PFSK-1 (cell line): ENCODE results near the gene SLC12A3.

ENCODE experiments used
- REST ChIP-seq, 2 experiments: IDR thresholded peaks; 2 replicates each; pipeline versions ENCODE4 v1.6.1 to v1.8.0; 2011 to 2012; ENCODE audit warnings: low read depth in 2 of 2, low read length in 2 of 2, control low read depth in 1 of 2, inconsistent platforms in 1 of 2, mild to moderate bottlenecking in 1 of 2, moderate library complexity in 1 of 2; ENCODE audit not compliant: insufficient read depth in 1 of 2
- SIN3A ChIP-seq: IDR thresholded peaks from 2 replicates; pipeline ENCODE4 v1.6.1; 2012; ENCODE audit warnings: mild to moderate bottlenecking, low read length, moderate library complexity, borderline replicate concordance; ENCODE audit not compliant: insufficient read depth

GRCh38 chr16:56852968-56853367, 12.0 kb upstream of the SLC12A3 start:
- TF ChIP-seq SIN3A (no peak), REST (IDR thresholded peaks at IDR 0.05; ENCODE audit: insufficient read depth in 1 of 2, low read depth in 2 of 2, low read length in 2 of 2) (no peak)
